ENCODE results near the gene TPCN2. TPM values are rescaled to one million over a fixed set of nuclear protein-coding genes. Genes with fewer than 3 reads are reported as not detected.

Gene TPCN2
- total and polyA plus RNA-seq, 9 donors: 6.4 to 9.9 (median 7.6) TPM

GRCh38 chr11:69057236-69057635 lies 8.5 kb downstream of the TPCN2 start:
- H3K9me3 ChIP-seq (replicated peaks; ENCODE audit: control insufficient read depth, low read depth, low read length): no peaks in the 10 kb centered on the region
- no peaks in the 10 kb centered on the region for H3K4me1 ChIP-seq (ENCODE audit: control insufficient read depth, insufficient read depth, low read length)
- no peaks in the 10 kb centered on the region for H3K27me3 ChIP-seq (ENCODE audit: control insufficient read depth, insufficient read depth, low read length)
- WGBS (ENCODE audit: insufficient coverage): 87% methylated on average over 15 of the region's 15 CpGs
- no peak overlapping the region for H3K4me3 ChIP-seq (ENCODE audit: low read length)
- H3K27ac ChIP-seq (ENCODE audit: low read length): no peak overlapping the region
- DNase-seq: no peak
- peaks cover 42% of the 10 kb centered on the region for H3K36me3 ChIP-seq (ENCODE audit: control insufficient read depth, insufficient read depth, low read length)

GRCh38 chr11:69057801-69058200 lies 9.1 kb downstream of the TPCN2 start:
- H3K9me3 ChIP-seq (replicated peaks; ENCODE audit: control insufficient read depth, low read depth, low read length): no peaks in the 10 kb centered on the region
- 84% methylated on average over 6 of the region's 14 CpGs for WGBS (ENCODE audit: insufficient coverage)
- H3K36me3 ChIP-seq (ENCODE audit: control insufficient read depth, insufficient read depth, low read length): peaks cover 47% of the 10 kb centered on the region
- H3K27me3 ChIP-seq (ENCODE audit: control insufficient read depth, insufficient read depth, low read length): no peaks in the 10 kb centered on the region
- H3K4me1 ChIP-seq (ENCODE audit: control insufficient read depth, insufficient read depth, low read length): no peaks in the 10 kb centered on the region
- H3K4me3 ChIP-seq (ENCODE audit: low read length): no peak overlapping the region
- H3K27ac ChIP-seq (ENCODE audit: low read length): no peak overlapping the region
- no peak for DNase-seq

DNA sequence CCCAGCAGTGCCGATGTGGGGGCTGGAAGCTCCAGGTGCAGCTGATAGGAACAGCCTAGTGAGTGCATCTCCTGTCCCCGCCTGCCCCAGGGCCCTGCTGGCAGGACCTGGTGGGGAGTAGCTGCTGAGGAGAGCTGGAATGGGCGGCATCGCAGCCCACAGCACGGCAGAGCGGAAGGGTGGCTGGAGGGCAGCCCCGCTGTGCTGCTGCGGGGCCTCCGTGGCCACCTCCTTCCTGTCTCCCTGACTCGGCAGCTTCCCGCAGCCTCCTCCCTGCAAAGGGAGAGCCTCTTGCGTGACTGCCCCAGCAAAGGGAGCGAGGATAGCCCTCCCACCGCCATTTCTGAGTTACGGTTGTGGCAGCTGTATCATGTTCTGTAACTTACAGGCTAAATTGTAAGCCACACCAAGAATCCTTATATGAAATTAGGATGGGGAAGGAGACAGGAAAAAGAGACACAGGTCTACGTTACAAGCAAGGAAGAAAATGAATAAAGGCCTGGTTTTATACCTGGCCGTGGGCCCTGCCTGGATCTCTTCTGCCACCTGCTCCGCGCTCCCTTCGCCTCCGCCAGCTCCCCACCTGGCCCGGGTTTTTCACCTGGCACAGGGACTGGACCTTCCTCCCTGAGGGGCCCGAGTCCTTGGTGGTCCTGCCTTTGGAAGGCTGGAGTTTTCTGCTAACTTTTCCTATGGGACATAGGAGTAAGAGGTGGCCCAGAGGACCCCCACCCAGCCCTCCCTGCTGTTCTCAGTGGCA lies 10.0 kb downstream of the TPCN2 start:
- Histone ChIP-seq H3K9me3 (replicated peaks; ENCODE audit: control insufficient read depth, low read depth, low read length) (no peaks in the 10 kb centered on the region), H3K27me3 (ENCODE audit: control insufficient read depth, insufficient read depth, low read length) (no peaks in the 10 kb centered on the region), H3K4me3 (ENCODE audit: low read length) (no peak overlapping the region), H3K4me1 (ENCODE audit: control insufficient read depth, insufficient read depth, low read length) (no peaks in the 10 kb centered on the region), H3K36me3 (ENCODE audit: control insufficient read depth, insufficient read depth, low read length) (peaks cover 55% of the 10 kb centered on the region), H3K27ac (ENCODE audit: low read length) (no peak overlapping the region)
- DNase-seq: no peak
- 77% methylated on average over 9 of the region's 23 CpGs for WGBS (ENCODE audit: insufficient coverage)

DNA sequence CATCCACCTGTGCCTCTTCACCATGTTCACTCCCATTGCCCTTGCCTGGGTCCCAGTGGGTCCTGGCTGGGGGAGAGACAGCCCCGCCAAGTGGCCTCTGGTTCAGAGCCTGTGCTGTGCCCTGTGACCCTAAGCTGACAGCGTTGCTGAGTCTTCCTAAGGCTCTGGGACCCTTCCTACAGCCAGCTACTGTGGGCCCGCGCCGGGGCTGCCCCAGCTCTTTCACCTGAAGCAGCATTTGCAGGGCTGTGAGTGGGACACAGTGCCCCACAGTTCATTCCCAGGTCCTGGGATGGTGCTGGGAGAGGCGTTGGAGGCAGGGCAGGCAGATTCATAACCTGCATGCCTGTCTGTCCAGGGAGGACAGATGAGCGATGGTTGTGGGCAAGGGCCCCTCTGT lies 10.7 kb downstream of the TPCN2 start:
- no peak overlapping the region for H3K27ac ChIP-seq (ENCODE audit: low read length)
- H3K4me1 ChIP-seq (ENCODE audit: control insufficient read depth, insufficient read depth, low read length): no peaks in the 10 kb centered on the region
- DNase-seq: no peak
- no peaks in the 10 kb centered on the region for H3K9me3 ChIP-seq (replicated peaks; ENCODE audit: control insufficient read depth, low read depth, low read length)
- H3K36me3 ChIP-seq (ENCODE audit: control insufficient read depth, insufficient read depth, low read length): peaks cover 57% of the 10 kb centered on the region
- H3K27me3 ChIP-seq (ENCODE audit: control insufficient read depth, insufficient read depth, low read length): no peaks in the 10 kb centered on the region
- no peak overlapping the region for H3K4me3 ChIP-seq (ENCODE audit: low read length)
- 94% methylated on average over 5 of the region's 7 CpGs for WGBS (ENCODE audit: insufficient coverage)

DNA sequence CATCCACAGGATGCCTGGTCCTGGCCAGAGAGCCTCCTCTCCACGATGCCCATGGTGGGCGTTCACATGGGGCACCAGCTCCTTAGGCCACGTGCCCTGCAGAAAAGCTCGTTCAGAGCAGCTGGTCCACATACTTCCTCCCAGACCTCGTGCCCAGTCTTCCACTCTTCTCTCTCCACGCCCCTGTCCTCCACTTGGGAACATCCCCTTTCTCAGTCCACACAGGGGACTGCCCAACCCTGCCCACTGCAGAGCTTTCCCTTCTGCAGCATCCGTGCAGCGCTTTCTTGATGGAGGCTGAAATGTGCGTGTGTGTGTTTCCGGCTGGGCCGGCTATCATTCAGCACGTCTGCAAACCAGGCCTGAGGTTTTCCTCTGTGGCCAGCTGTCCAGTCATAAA lies 11.3 kb downstream of the TPCN2 start:
- 85% methylated on average over 12 of the region's 12 CpGs for WGBS (ENCODE audit: insufficient coverage)
- peaks cover 57% of the 10 kb centered on the region for H3K36me3 ChIP-seq (ENCODE audit: control insufficient read depth, insufficient read depth, low read length)
- no peak overlapping the region for H3K27ac ChIP-seq (ENCODE audit: low read length)
- no peaks in the 10 kb centered on the region for H3K9me3 ChIP-seq (replicated peaks; ENCODE audit: control insufficient read depth, low read depth, low read length)
- DNase-seq: no peak
- no peaks in the 10 kb centered on the region for H3K27me3 ChIP-seq (ENCODE audit: control insufficient read depth, insufficient read depth, low read length)
- no peak overlapping the region for H3K4me3 ChIP-seq (ENCODE audit: low read length)
- H3K4me1 ChIP-seq (ENCODE audit: control insufficient read depth, insufficient read depth, low read length): peaks cover 1% of the 10 kb centered on the region

- DNase-seq: no peak
- peaks cover 12% of the 10 kb centered on the region for H3K4me1 ChIP-seq (ENCODE audit: control insufficient read depth, insufficient read depth, low read length)
- H3K27ac ChIP-seq (ENCODE audit: low read length): no peak overlapping the region
- no peaks in the 10 kb centered on the region for H3K9me3 ChIP-seq (replicated peaks; ENCODE audit: control insufficient read depth, low read depth, low read length)
- no peak overlapping the region for H3K4me3 ChIP-seq (ENCODE audit: low read length)
- peaks cover 51% of the 10 kb centered on the region for H3K36me3 ChIP-seq (ENCODE audit: control insufficient read depth, insufficient read depth, low read length)
- WGBS (ENCODE audit: insufficient coverage): 86% methylated on average over 25 of the region's 25 CpGs
- no peaks in the 10 kb centered on the region for H3K27me3 ChIP-seq (ENCODE audit: control insufficient read depth, insufficient read depth, low read length)
Measured at GRCh38 chr11:69060806-69061712, 12.3 kb downstream of the TPCN2 start.

- H3K9me3 ChIP-seq (replicated peaks; ENCODE audit: control insufficient read depth, low read depth, low read length): no peaks in the 10 kb centered on the region
- no peaks in the 10 kb centered on the region for H3K27me3 ChIP-seq (ENCODE audit: control insufficient read depth, insufficient read depth, low read length)
- H3K27ac ChIP-seq (ENCODE audit: low read length): no peak overlapping the region
- H3K4me3 ChIP-seq (ENCODE audit: low read length): no peak overlapping the region
- H3K36me3 ChIP-seq (ENCODE audit: control insufficient read depth, insufficient read depth, low read length): peaks cover 50% of the 10 kb centered on the region
- peaks cover 18% of the 10 kb centered on the region for H3K4me1 ChIP-seq (ENCODE audit: control insufficient read depth, insufficient read depth, low read length)
- WGBS (ENCODE audit: insufficient coverage): 78% methylated on average over 4 of the region's 4 CpGs
- DNase-seq: no peak
Measured at GRCh38 chr11:69061713-69062053, 13.0 kb downstream of the TPCN2 start.

DNA sequence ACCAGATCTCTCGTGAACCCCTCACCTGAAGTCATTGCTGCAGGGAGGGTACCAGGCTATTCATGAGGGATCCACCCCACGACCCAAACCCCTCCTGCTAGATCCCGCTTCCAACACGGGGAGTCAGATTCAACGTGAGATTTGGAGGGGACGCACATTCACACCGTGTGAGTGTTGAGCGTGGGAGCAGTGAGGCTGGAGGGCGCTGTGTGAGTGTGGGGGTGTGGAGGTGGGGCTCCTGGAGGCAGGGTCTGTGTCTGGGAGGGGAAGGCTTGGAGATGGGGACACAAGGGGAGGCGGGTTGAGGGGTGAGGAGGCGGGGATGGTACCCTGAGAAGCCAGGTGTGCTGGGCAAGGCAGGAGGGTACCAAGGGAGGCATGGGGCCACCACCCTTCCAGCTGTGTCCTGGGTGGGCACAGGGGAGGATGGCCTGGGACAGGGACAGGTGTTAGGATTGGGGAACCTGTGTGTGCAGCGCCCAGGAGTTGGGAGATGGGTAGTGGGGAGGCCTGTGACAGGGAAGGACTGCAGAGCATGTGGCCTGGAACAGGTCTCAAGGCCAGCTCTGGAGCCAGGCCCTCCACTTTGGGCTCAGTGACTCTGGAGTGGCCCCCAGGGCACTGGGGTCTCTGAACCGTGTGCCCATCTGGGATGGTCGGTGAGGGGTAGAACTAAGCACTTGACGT lies 13.6 kb downstream of the TPCN2 start:
- 90% methylated on average over 14 of the region's 15 CpGs for WGBS (ENCODE audit: insufficient coverage)
- Histone ChIP-seq H3K36me3 (ENCODE audit: control insufficient read depth, insufficient read depth, low read length) (peaks cover 46% of the 10 kb centered on the region), H3K27me3 (ENCODE audit: control insufficient read depth, insufficient read depth, low read length) (no peaks in the 10 kb centered on the region), H3K4me3 (ENCODE audit: low read length) (no peak overlapping the region), H3K9me3 (replicated peaks; ENCODE audit: control insufficient read depth, low read depth, low read length) (no peaks in the 10 kb centered on the region), H3K4me1 (ENCODE audit: control insufficient read depth, insufficient read depth, low read length) (peaks cover 21% of the 10 kb centered on the region), H3K27ac (ENCODE audit: low read length) (no peak overlapping the region)
- no peak for DNase-seq

DNA sequence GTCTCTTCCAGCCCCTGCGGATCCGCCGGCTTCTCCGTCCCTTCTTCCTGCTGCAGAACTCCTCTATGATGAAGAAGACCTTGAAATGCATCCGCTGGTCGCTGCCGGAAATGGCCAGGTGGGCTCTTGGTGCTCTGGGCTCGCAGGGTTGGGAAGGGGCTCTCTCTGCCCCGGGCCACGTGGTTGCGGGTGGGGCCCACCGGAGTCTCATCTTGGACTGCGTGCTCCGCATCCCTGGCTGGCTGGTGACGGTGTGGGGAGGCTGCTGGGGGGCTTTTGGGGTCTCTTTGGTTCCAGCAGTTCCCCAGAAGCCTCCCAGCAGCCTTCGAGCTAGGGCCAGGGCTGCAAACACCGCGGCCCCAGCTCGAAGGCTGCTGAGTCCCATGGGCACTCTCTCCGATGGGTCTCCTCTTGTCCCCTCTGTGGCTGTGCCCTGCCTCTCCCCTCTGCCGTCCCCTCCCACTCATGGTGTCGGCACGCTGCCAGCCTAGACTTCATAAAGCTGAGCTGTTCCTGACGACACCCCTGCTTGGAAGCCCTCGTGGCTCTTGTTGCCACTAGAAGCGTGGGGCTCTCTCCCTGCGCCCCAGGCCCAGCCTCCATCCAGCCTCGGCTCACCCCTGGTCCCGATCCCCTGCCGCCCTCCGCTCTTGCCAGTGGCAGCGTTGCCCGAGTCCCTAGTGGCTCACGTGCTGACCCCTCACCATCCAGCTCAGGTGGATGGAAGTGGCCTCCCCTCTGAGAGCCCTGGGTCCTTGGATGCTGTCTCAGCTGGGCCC lies 14.3 kb downstream of the TPCN2 start:
- Histone ChIP-seq H3K9me3 (replicated peaks; ENCODE audit: control insufficient read depth, low read depth, low read length) (no peaks in the 10 kb centered on the region), H3K27ac (ENCODE audit: low read length) (no peak overlapping the region), H3K36me3 (ENCODE audit: control insufficient read depth, insufficient read depth, low read length) (peaks cover 39% of the 10 kb centered on the region), H3K4me1 (ENCODE audit: control insufficient read depth, insufficient read depth, low read length) (peaks cover 21% of the 10 kb centered on the region), H3K27me3 (ENCODE audit: control insufficient read depth, insufficient read depth, low read length) (no peaks in the 10 kb centered on the region), H3K4me3 (ENCODE audit: low read length) (no peak overlapping the region)
- no peak for DNase-seq
- 86% methylated on average over 32 of the region's 34 CpGs for WGBS (ENCODE audit: insufficient coverage)

Data from muscle of leg (tissue), 11 donors.